Skeletal muscle tissue (tissue), 4 donors: ENCODE results near the gene REXO2. TPM values are rescaled to one million over a fixed set of nuclear protein-coding genes. Genes with fewer than 3 reads are reported as not detected.

Experiments used
- H3K27ac ChIP-seq: one replicate; pipeline ENCODE4 v1.7.0; 2013; ENCODE audit warnings: mild to moderate bottlenecking, low read depth, low read length, inconsistent platforms
- H3K27me3 ChIP-seq, 3 donors: one replicate each; pipeline ENCODE4 v1.7.0; 2013; ENCODE audit warnings: low read length in 3 of 3; ENCODE audit not compliant: control insufficient read depth in 3 of 3, insufficient read depth in 3 of 3
- H3K36me3 ChIP-seq, 3 donors: one replicate each; pipeline ENCODE4 v1.7.0; 2013; ENCODE audit warnings: low read length in 3 of 3; ENCODE audit not compliant: control insufficient read depth in 3 of 3, insufficient read depth in 3 of 3
- H3K4me1 ChIP-seq, 3 donors: one replicate each; pipeline ENCODE4 v1.7.0; 2013; ENCODE audit warnings: low read length in 3 of 3, mild to moderate bottlenecking in 3 of 3; ENCODE audit not compliant: control insufficient read depth in 3 of 3, insufficient read depth in 3 of 3
- H3K4me3 ChIP-seq, 3 donors: one replicate each; pipeline ENCODE4 v1.7.0; 2013; ENCODE audit warnings: low read length in 3 of 3
- H3K9ac ChIP-seq, 3 donors: one replicate each; pipeline ENCODE4 v1.7.0; 2013; ENCODE audit warnings: low read length in 3 of 3, mild to moderate bottlenecking in 3 of 3, moderate library complexity in 2 of 3, low read depth in 1 of 3
- H3K9me3 ChIP-seq, 3 donors: one replicate each; pipeline ENCODE4 v1.7.0; 2013; ENCODE audit warnings: low read length in 3 of 3; ENCODE audit not compliant: control insufficient read depth in 3 of 3
- total RNA-seq: library from RNA; depleted of rRNA; stranded (reverse); fragments of >200 nt; gene quantifications from one replicate; pipeline ENCODE4 v1.2.3, GENCODE V29; 2014
- donor health status: Osteomylitis.

Gene REXO2
- 42.8 TPM for total RNA-seq

DNA sequence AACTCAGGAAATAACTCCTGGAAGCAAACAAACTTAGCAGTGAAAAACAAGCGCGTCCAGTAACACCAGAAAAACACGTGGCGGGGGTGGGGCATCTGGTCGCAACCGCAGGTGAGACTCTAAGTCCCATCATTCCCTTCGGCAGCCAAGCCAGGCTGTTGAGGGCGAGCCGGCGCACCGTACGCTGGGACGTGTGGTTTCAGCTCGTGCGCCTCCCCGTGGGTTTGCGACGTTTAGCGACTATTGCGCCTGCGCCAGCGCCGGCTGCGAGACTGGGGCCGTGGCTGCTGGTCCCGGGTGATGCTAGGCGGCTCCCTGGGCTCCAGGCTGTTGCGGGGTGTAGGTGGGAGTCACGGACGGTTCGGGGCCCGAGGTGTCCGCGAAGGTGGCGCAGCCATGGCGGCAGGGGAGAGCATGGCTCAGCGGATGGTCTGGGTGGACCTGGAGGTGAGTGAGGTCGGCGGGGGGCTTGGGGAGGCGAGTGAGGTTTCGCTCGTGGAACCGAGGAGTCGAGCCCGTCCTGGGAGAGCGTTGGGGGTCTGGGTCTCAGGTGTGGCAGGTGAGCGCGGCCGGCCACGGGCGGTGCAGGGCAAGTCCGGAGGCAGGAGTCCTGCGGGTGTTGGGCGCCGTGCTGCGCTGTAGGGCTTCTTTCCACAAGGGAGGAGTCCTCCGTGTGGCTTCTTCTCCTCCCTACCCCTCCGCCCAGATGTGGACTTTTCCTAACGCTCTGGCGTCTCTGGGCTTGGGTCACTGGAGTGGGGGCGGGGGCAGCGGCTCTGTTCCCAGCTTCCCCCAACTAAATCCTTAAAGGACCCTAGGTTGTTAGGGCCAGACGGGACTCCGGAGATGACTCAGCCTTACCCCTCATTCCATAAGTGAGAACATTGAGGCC lies at the start of gene REXO2:
Gene REXO2 (plus strand): TSS at position 239 of the 892 bp plus-strand sequence. CDS start 62 bp downstream, at position 301.
- peak within 1 kb of the TSS; percentile 93 to 99 (median 96) for H3K4me3 ChIP-seq
- H3K27me3 ChIP-seq, result no peaks in the 10 kb centered on the region
- peak within 1 kb of the TSS; percentile 79 for H3K27ac ChIP-seq
- H3K36me3 ChIP-seq, result peaks cover 0 to 7% (median 2%) of the 10 kb centered on the region in 3 donors
- H3K9me3 ChIP-seq, result no peaks in the 10 kb centered on the region
- peaks cover 8 to 18% (median 12%) of the 10 kb centered on the region in 3 donors for H3K4me1 ChIP-seq
- peak within 1 kb of the TSS; percentile 80 to 91 (median 87) for H3K9ac ChIP-seq

DNA sequence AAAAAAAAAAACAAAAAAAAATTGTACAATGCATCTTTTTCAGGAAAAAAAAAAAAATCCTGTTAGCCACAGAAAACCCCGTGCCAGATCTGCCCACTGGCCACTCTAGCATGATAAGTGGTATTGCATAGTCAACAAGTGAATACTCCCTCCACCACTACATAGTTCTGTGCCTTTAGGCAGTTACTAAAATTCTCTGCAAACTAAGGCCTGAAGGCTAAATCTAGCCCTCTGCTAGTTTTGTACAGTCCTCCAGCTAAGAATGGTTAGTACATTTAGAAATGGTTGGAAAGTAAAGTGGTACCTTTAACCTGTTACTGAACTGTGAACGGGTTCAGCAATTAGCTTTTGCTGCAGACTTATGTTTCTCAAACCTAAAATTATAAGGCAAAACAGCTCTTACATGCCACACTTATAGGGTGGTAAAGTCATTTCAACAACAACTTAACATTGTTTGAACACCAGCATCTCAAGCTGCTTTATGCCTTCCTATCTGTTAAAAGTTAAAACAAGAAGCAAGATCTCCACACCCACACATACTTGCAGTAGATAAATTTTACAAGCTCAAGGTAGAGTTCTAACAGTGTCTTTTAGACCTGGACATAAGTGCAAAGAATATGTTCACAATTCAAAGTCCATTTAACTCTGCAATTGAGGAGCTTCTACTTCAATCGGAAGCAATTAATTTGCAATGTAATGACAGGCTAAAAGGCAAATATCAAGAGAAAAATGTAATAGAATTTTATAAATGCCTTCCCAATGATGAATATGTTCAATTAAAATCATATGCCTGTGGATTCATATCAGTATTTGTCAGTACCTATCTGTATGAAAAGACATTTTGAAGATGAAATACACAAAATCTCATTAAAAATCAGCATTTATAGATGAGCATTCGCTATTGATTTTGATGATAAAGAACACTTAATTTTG lies 46.3 kb upstream of the REXO2 start:
- Histone ChIP-seq H3K9me3 (no peaks in the 10 kb centered on the region), H3K27ac (no peak overlapping the region), H3K4me1 (peaks cover 0 to 5% (median 0%) of the 10 kb centered on the region in 3 donors), H3K27me3 (no peaks in the 10 kb centered on the region), H3K9ac (no peak overlapping the region), H3K4me3 (no peak overlapping the region), H3K36me3 (no peaks in the 10 kb centered on the region)

- Histone ChIP-seq H3K4me1 (peaks cover 0 to 14% (median 13%) of the 10 kb centered on the region in 3 donors), H3K27me3 (no peaks in the 10 kb centered on the region), H3K27ac (no peak overlapping the region), H3K9ac (no peak overlapping the region), H3K36me3 (no peaks in the 10 kb centered on the region), H3K9me3 (no peaks in the 10 kb centered on the region), H3K4me3 (no peak overlapping the region)
Observed at GRCh38 chr11:114395736-114396135, 43.5 kb upstream of the REXO2 start.

- Histone ChIP-seq H3K27ac (no peak overlapping the region), H3K36me3 (no peaks in the 10 kb centered on the region), H3K9ac (no peak overlapping the region), H3K9me3 (no peaks in the 10 kb centered on the region), H3K4me3 (no peak overlapping the region), H3K27me3 (no peaks in the 10 kb centered on the region), H3K4me1 (peaks cover 0 to 20% (median 17%) of the 10 kb centered on the region in 3 donors)
Observed at GRCh38 chr11:114396916-114397315, 42.4 kb upstream of the REXO2 start.

DNA sequence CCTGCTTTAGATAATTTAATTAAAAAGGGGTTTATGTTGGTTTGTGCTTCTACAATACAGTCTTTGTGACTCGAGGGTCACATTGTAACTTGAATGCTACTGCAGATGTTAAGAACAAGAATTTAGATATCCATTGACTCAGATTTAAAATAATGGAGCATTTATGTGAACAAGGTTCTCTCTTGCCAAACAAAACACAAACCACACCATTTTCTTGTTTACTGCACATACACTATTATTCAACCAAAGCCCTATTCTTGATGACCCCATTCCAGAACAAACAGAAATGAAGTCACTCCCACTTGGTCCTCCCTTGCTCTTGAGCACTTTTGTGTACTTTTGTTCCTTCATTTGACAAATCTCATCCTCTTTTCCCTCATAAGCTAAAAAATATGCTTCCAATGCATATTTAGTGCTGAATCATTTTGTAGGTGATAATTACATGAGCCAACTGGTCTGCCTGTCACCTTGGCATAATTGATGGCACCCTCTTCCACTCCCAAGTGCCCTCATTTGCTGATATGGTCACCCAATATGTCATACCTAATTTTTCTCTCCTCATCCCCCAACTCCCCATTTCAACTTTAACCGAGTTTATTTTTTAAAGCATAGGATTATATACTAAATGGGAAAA lies 41.8 kb upstream of the REXO2 start:
- Histone ChIP-seq H3K27ac (no peak overlapping the region), H3K27me3 (no peaks in the 10 kb centered on the region), H3K4me1 (peaks cover 0 to 20% (median 17%) of the 10 kb centered on the region in 3 donors), H3K9ac (no peak overlapping the region), H3K36me3 (no peaks in the 10 kb centered on the region), H3K9me3 (no peaks in the 10 kb centered on the region), H3K4me3 (no peak overlapping the region)

DNA sequence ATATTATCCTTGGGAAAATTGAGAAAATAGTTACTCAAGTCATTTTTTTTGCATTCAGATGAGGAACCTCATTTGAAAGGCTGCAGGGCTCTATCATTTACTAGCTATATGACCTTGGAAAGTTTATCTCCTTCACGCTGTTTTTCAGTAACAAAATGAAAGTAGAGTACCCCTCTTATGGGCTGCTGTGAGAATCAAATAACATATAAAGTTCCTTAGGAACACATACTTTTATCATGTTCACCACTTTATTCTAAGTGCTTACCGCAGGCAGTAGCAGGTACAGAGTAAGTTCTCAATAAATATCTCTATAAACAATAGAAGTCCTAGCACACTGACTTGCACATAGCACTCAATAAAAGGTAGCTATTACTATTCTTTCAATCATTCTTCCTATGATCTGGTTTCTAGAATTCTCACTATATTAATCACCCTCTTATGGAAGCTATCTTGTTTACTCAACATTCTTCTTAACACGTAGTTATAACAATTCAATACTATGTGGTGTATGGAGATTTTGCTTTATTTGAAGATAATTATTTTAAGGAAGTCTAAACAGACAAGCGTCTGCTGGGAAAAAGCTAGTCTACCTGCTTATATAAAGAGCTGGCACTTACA lies 40.9 kb upstream of the REXO2 start:
- H3K4me3 ChIP-seq, result peak overlapping the region in 1 of 3 donors; percentile 93
- H3K4me1 ChIP-seq, result peaks cover 0 to 20% (median 17%) of the 10 kb centered on the region in 3 donors
- H3K9ac ChIP-seq, result peak overlapping the region in 1 of 3 donors; percentile 99
- no peaks in the 10 kb centered on the region for H3K36me3 ChIP-seq
- H3K27me3 ChIP-seq, result no peaks in the 10 kb centered on the region
- no peaks in the 10 kb centered on the region for H3K9me3 ChIP-seq
- H3K27ac ChIP-seq, result peak overlapping the region; percentile 99

DNA sequence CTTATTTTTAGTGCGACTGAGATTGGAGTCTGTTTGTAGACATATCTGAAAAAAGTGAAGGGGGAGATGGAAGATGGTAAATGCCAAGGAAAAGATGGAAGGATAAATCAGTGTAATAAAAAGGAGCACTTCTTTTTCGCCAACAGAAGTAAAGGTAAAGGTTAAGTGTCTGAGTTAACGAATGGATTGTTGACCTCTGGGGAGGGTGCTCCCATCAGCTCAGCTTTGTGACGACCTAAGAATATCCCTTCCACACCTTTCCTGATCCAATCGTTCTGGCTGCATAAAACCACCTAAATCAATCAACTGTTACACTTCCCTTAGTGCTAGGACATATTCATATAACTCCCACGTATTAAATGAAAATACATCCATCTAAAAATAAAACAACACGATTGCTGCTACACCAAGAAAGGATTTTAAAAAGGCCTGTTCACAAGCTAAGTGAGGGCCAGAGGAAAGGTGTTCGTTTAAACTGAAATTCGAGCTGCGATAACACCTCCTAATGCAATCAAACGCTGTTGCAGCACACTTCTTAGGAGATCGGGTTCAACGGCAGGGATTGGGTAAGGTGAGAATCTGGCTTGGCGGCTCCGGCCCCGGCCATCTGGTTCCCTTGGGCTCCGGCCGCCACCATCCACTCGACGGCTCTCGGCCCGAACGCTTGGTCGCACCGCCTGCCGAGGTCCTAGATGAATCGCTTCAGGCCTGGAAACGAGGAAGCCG lies 39.6 kb upstream of the REXO2 start:
- Histone ChIP-seq H3K4me1 (peaks cover 0 to 22% (median 17%) of the 10 kb centered on the region in 3 donors), H3K27me3 (no peaks in the 10 kb centered on the region), H3K27ac (peak overlapping the region; percentile 99), H3K9ac (peak overlapping the region; percentile 95 to 99 (median 97)), H3K36me3 (no peaks in the 10 kb centered on the region), H3K4me3 (peak overlapping the region; percentile 93 to 96 (median 96)), H3K9me3 (no peaks in the 10 kb centered on the region)

DNA sequence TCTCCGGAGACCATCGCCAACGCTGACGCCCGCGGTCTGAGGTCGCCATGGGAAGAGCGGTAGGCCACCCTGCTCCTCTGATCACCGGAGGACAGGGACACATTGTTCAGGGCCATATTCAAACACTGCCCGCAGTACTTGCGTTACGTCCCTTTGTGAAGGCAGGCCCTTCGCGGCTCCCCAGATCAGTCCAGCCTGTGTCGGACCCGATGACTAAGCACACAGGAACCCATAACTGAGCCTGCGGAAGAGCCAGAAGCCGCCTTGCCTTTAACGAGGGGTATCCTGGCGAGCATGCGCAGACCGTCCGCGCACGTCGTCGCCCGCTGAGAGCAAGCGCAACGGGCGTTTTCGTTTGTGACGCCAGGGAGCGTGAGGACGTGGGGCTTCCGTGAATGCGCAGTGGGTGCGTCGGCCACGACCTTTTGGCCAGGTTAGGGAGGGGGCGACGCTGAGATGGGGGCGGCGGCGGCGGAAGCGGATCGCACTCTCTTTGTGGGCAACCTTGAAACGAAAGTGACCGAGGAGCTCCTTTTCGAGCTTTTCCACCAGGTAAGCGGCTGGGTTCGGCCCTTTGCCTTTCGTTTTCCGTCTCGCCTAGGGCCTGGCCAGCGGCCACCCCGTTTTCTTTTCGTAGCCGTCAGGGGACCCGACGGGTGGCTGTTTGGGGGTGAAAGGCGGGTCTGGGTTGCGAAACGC lies 38.9 kb upstream of the REXO2 start, which contains the start of the genes C11orf71 and RBM7:
Gene C11orf71 (minus strand): TSS at position 296 of the 699 bp plus-strand sequence. CDS start 180 bp downstream, at position 116.
Gene RBM7 (plus strand): TSS at position 451 of the 699 bp plus-strand sequence. CDS start 6 bp downstream, at position 457.
- H3K4me1 ChIP-seq, result peaks cover 0 to 22% (median 17%) of the 10 kb centered on the region in 3 donors

More for the DNA sequence above, 38.9 kb upstream of the REXO2 start, which contains the start of the genes C11orf71 and RBM7:
- H3K9me3 ChIP-seq, result no peaks in the 10 kb centered on the region
- peak within 1 kb of the TSS; percentile 99 for H3K27ac ChIP-seq
- peak within 1 kb of the TSS; percentile 95 to 99 (median 97) for H3K9ac ChIP-seq
- peaks cover 0 to 4% (median 1%) of the 10 kb centered on the region in 3 donors for H3K36me3 ChIP-seq
- H3K4me3 ChIP-seq, result peak within 1 kb of the TSS; percentile 93 to 96 (median 96)
- no peaks in the 10 kb centered on the region for H3K27me3 ChIP-seq
